NT2/D1 (cell line): ENCODE data around the gene CDC6.

Source experiments
- SUZ12 ChIP-seq: IDR thresholded peaks from 2 replicates; pipeline ENCODE4 v1.6.1; 2011; ENCODE audit not compliant: insufficient read length, insufficient read depth; ENCODE audit errors: extremely low read depth
- YY1 ChIP-seq: IDR thresholded peaks from 2 replicates; pipeline ENCODE4 v1.6.1; 2011; ENCODE audit not compliant: insufficient read length, insufficient read depth
- ZNF274 ChIP-seq: IDR thresholded peaks from 2 replicates; pipeline ENCODE4 v1.6.1; 2011; ENCODE audit warnings: mild to moderate bottlenecking, low read depth, low read length

GRCh38 chr17:40340880-40341807 lies 53.5 kb downstream of the CDC6 start:
- TF ChIP-seq SUZ12 (no peak), YY1 (no peak), ZNF274 (no peak)
